Astrocyte (in vitro differentiated cells and primary cell): ENCODE data around the gene SC5D.

Experiments used
- EZH2 ChIP-seq: IDR thresholded peaks from 2 replicates; pipeline ENCODE4 v1.6.1; 2012; ENCODE audit warnings: mild to moderate bottlenecking, low read length, inconsistent platforms; ENCODE audit not compliant: insufficient read depth
- TF ChIP-seq, protein P1 (sequence below): IDR thresholded peaks from 2 replicates; pipeline ENCODE4 v1.5.1; 2011; ENCODE audit warnings: low read depth, mild to moderate bottlenecking, inconsistent platforms, low read length, moderate library complexity; ENCODE audit not compliant: insufficient read depth

DNA sequence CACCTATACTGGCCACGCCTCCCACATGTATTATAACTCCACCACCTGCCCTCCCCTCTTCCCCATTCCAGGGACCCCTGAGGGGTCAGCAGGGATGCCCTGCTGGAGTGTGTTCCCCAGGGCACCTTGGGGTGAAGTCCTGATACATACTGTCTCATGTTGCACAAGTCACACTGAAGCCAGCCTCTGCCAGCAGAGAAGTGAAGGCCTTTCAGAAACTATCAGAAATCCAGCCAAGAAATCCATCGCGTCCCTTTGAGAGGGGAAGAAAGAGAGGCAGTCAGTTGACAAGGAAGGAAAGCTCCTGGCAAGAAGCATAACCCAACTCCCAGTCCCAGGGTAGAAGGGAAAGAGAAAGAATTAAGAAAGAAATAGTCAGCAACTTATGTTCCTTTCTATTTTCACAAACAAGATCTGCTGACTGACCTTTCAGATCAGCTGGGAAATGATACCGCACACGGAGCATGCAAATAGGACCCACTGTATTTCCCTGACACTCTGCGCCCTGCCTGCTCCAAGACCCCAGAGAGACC is 45.2 kb downstream of the SC5D start:
- TF ChIP-seq, protein P1, sequence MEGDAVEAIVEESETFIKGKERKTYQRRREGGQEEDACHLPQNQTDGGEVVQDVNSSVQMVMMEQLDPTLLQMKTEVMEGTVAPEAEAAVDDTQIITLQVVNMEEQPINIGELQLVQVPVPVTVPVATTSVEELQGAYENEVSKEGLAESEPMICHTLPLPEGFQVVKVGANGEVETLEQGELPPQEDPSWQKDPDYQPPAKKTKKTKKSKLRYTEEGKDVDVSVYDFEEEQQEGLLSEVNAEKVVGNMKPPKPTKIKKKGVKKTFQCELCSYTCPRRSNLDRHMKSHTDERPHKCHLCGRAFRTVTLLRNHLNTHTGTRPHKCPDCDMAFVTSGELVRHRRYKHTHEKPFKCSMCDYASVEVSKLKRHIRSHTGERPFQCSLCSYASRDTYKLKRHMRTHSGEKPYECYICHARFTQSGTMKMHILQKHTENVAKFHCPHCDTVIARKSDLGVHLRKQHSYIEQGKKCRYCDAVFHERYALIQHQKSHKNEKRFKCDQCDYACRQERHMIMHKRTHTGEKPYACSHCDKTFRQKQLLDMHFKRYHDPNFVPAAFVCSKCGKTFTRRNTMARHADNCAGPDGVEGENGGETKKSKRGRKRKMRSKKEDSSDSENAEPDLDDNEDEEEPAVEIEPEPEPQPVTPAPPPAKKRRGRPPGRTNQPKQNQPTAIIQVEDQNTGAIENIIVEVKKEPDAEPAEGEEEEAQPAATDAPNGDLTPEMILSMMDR = no peak
- no peak for TF ChIP-seq EZH2
